ENCODE results near the gene HNRNPA1. TPM values are rescaled to one million over a fixed set of nuclear protein-coding genes. Genes with fewer than 3 reads are reported as not detected.
"Not testable (repeated sequence)": the region's sequence is repeated elsewhere in the genome, so short reads cannot be mapped to it uniquely, and the experiment has no call there.

Gene HNRNPA1
- total and polyA plus RNA-seq, 9 of the 15 experiments (the other 6 are each of a cell fraction or from before 2014, with no cell fraction given) = 1,166 to 2,703 (median 1,815) TPM

- no peak for TF ChIP-seq ARID3B (CRISPR knock-in tag; IDR thresholded peaks at IDR 0.05; ENCODE audit: borderline replicate concordance)
Measured at GRCh38 chr12:54280468-54281260, at the start of gene HNRNPA1 (continued).

GRCh38 chr12:54231269-54231668 is 49.3 kb upstream of the HNRNPA1 start:
- H3K27ac ChIP-seq (ENCODE audit: extremely low read depth, low read depth, low read length); DNase-seq (ENCODE audit: extremely low read depth in 1 of 4, low spot score in 3 of 4); CTCF ChIA-PET (ENCODE audit: low intra/inter-chr PET ratio); ATAC-seq; H3K9me3 ChIP-seq (replicated peaks; ENCODE audit: control insufficient read depth, insufficient read depth, low read depth, low read length); in situ Hi-C loops (cut with MboI); H3K27me3 ChIP-seq (ENCODE audit: control insufficient read depth in 2 of 2, insufficient read depth in 2 of 2, low read length in 2 of 2); H2AFZ ChIP-seq (ENCODE audit: low read depth, low read length); H3K4me2 ChIP-seq (ENCODE audit: insufficient read depth, low read length); H3K79me2 ChIP-seq (ENCODE audit: control insufficient read depth, insufficient read depth, low read length); H3K9me1 ChIP-seq (ENCODE audit: control insufficient read depth, insufficient read depth, low read length); BruUV-seq (replicated peaks); intact Hi-C loops (cut with micrococcal nuclease); H3K4me3 ChIP-seq; H3K36me3 ChIP-seq (ENCODE audit: control insufficient read depth, insufficient read depth, low read length); H3K9ac ChIP-seq (ENCODE audit: insufficient read depth in 1 of 2, low read depth in 2 of 2, low read length in 2 of 2); H4K20me1 ChIP-seq (replicated peaks; ENCODE audit: control insufficient read depth, insufficient read depth, low read length): not testable (repeated sequence)
- H3K4me1 ChIP-seq (replicated peaks in 1 of 2; ENCODE audit: control insufficient read depth in 2 of 2, insufficient read depth in 2 of 2, low read length in 2 of 2) = peaks cover 9 to 18% of the 10 kb centered on the region in 2 experiments; a peak in 4 of 5 replicates
- WGBS (ENCODE audit: insufficient coverage, low coverage, missing lambda C conversion rate) = 83% methylated on average over 3 of the region's 3 CpGs
- peak; percentile 48 for FAIRE-seq
- POLR2A ChIA-PET = interaction anchor here (0.7 to 1.3 kb wide), 2 partner anchors 9 to 11 kb away, joined by 3 to 4 read pairs; no protein-coding TSS in a partner anchor

All from K562 (cell line).